Activated CD4-positive, alpha-beta memory T cell treated with anti-CD3 and anti-CD28 coated beads, Interleukin-2, amount 10 ng/mL, durations not matched to agents 7 days and 5 days (primary cell): ENCODE results near the gene ISOC2. TPM values are rescaled to one million over a fixed set of nuclear protein-coding genes. Genes with fewer than 3 reads are reported as not detected.
"Not testable (repeated sequence)": the region's sequence is repeated elsewhere in the genome, so short reads cannot be mapped to it uniquely, and the experiment has no call there.

Experiments used
- CTCF ChIA-PET: fragments of 350-600 bp; sonication (Branson Sonifier 250); formaldehyde crosslinking; loops from one replicate; lab custom pipeline; 2021; ENCODE audit warnings: antibody characterized with exemption, inconsistent platforms; lab: Charles Lee
- POLR2A ChIA-PET: fragments of 350-600 bp; sonication (Branson Sonifier 250); formaldehyde crosslinking; loops from one replicate; lab custom pipeline; 2021; ENCODE audit warnings: antibody characterized with exemption; lab: Charles Lee
- DNase-seq: peaks from one replicate; pipeline ENCODE4 v3.0.0-alpha.2; 2020
- H3K27ac Mint-ChIP-seq: one replicate; pipeline ENCODE4 v1.8.0; 2021; ENCODE audit warnings: mild to moderate bottlenecking, mixed read lengths
- H3K27me3 Mint-ChIP-seq: one replicate; pipeline ENCODE4 v1.8.0; 2021; ENCODE audit warnings: mixed read lengths
- H3K36me3 Mint-ChIP-seq: one replicate; pipeline ENCODE4 v1.8.0; 2021; ENCODE audit warnings: low read depth, mixed read lengths
- H3K4me1 Mint-ChIP-seq: one replicate; pipeline ENCODE4 v1.8.0; 2021; ENCODE audit warnings: mixed read lengths
- H3K4me3 Mint-ChIP-seq: one replicate; pipeline ENCODE4 v1.8.0; 2021; ENCODE audit warnings: mild to moderate bottlenecking, mixed read lengths
- H3K9me3 Mint-ChIP-seq: one replicate; pipeline ENCODE4 v1.8.0; 2021; ENCODE audit warnings: mixed read lengths
- total RNA-seq, 2 experiments: library from RNA; stranded (reverse); gene quantifications; one replicate each; pipeline ENCODE4 v1.2.3, GENCODE V29; 2021

Gene ISOC2
- 10 to 100 TPM; 14.5 to 16.7 TPM for total RNA-seq

- ChIA-PET POLR2A (interaction anchor here (0.6 to 1.0 kb wide), 7 partner anchors 15 to 208 kb away, joined by 3 to 7 read pairs (median 3); partner anchors contain the start of genes NAT14, UBE2S and ZNF628), CTCF (interaction anchor here (0.7 to 1.8 kb wide), 10 partner anchors 8 to 842 kb away, joined by 3 to 36 read pairs (median 4); partner anchors contain the start of genes KMT5C and ZNF628)
- H3K36me3 Mint-ChIP-seq = no peaks in the 10 kb centered on the region
- peak within 1 kb of the TSS; percentile 81 for H3K4me3 Mint-ChIP-seq
- H3K27me3 Mint-ChIP-seq = peaks cover 2% of the 10 kb centered on the region
- H3K4me1 Mint-ChIP-seq = peaks cover 23% of the 10 kb centered on the region
- DNase-seq = peak; percentile 100
- H3K9me3 Mint-ChIP-seq = no peaks in the 10 kb centered on the region
- H3K27ac Mint-ChIP-seq = peak within 1 kb of the TSS; percentile 44
These were observed at the start of gene ISOC2 for GRCh38 chr19:55461259-55461973. Gene ISOC2 (minus strand): TSS chr19:55461642. CDS start chr19:55456486, 5,156 bp downstream.

GRCh38 chr19:55508120-55508519, 46.7 kb upstream of the ISOC2 start:
- peaks cover 2% of the 10 kb centered on the region for H3K9me3 Mint-ChIP-seq
- ChIA-PET POLR2A (interaction anchor here (0.6 to 0.7 kb wide), 2 partner anchors 51 to 116 kb away, joined by 3 read pairs; partner anchors contain the start of gene ZNF784), CTCF (interaction anchor here (1.5 to 1.9 kb wide), 3 partner anchors 10 to 367 kb away, joined by 3 to 4 read pairs (median 4); no protein-coding TSS in a partner anchor)
- no peak for DNase-seq
- peaks cover 14% of the 10 kb centered on the region for H3K4me1 Mint-ChIP-seq
- H3K4me3 Mint-ChIP-seq = no peak overlapping the region
- peaks cover 6% of the 10 kb centered on the region for H3K36me3 Mint-ChIP-seq
- H3K27ac Mint-ChIP-seq = no peak overlapping the region
- peaks cover 28% of the 10 kb centered on the region for H3K27me3 Mint-ChIP-seq

- no peak for DNase-seq
- ChIA-PET POLR2A (interaction anchor here (0.6 kb wide), 1 partner anchor 246 kb away, joined by 3 read pairs; no protein-coding TSS in a partner anchor), CTCF (interaction anchor here (0.6 to 2.9 kb wide), 17 partner anchors 9 to 364 kb away, joined by 3 to 63 read pairs (median 8); partner anchors contain the start of genes DNAAF3, ISOC2, NAT14 and ZNF628)
- no peak overlapping the region for H3K27ac Mint-ChIP-seq
- H3K4me1 Mint-ChIP-seq = peaks cover 25% of the 10 kb centered on the region
- H3K27me3 Mint-ChIP-seq = peaks cover 16% of the 10 kb centered on the region
- no peak overlapping the region for H3K4me3 Mint-ChIP-seq
- H3K36me3 Mint-ChIP-seq = peaks cover 12% of the 10 kb centered on the region
- H3K9me3 Mint-ChIP-seq = peaks cover 3% of the 10 kb centered on the region
These were observed 43.5 kb upstream of the ISOC2 start for GRCh38 chr19:55504981-55505380.

- H3K9me3 Mint-ChIP-seq = peaks cover 3% of the 10 kb centered on the region
- POLR2A ChIA-PET = interaction anchor here (0.7 to 1.3 kb wide), 11 partner anchors 11 to 150 kb away, joined by 3 to 8 read pairs (median 4); partner anchors contain the start of genes FIZ1, NAT14, ZNF628 and ZNF784
These were observed 42.8 kb upstream of the ISOC2 start for GRCh38 chr19:55504252-55504603.

DNA sequence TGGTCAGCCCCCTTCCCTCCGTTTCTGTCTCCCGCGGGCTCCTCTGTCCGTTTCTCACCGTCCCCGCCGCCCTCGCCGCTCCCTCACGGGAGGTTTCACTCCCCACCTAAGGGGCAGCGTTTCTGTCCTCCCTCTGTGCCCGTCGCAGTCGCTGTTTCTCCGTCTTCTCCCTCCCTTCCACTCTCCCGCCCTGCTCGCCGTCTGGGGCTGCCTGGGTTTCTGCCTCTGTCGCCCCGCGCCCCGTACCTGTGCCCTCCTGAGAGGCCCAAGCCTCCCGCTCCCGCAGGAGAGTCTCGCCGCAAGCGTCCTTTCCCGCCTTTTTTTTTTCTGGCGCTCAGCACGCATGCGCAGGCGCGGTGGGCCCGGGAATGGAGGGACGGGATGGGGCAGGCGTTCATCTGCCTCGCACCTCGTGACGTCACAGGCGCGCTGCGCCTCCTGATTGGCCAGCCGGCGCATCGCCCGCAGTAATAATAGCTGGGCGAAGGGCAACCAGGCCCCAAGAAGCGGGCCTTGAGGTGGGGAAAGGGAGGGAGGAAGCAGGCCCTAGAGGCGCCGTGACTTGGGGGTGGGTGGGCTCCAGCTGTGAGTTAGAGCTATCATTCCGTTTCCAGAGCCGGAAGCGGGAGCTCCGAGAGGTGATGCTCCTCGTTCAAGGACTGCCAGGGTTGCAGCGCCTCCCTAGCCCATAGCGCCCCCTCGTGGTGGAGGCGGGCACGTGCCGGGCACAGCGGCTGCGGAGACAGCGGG, 42.2 kb upstream of the ISOC2 start:
- ChIA-PET CTCF (interaction anchor here (0.7 to 2.9 kb wide), 56 partner anchors 9 to 622 kb away, joined by 3 to 63 read pairs (median 5); partner anchors contain the start of genes DNAAF3, FIZ1, HSPBP1 and ISOC2), POLR2A (interaction anchor here (0.7 to 1.3 kb wide), 11 partner anchors 11 to 151 kb away, joined by 3 to 8 read pairs (median 4); partner anchors contain the start of genes FIZ1, NAT14, ZNF628 and ZNF784)
- peaks cover 3% of the 10 kb centered on the region for H3K9me3 Mint-ChIP-seq
- peak overlapping the region; percentile 72 for H3K4me3 Mint-ChIP-seq
- peaks cover 10% of the 10 kb centered on the region for H3K27me3 Mint-ChIP-seq
- peak; percentile 93 for DNase-seq
- peaks cover 28% of the 10 kb centered on the region for H3K4me1 Mint-ChIP-seq
- peaks cover 12% of the 10 kb centered on the region for H3K36me3 Mint-ChIP-seq
- peak overlapping the region; percentile 64 for H3K27ac Mint-ChIP-seq

More at GRCh38 chr19:55504252-55504603, 42.8 kb upstream of the ISOC2 start:
- CTCF ChIA-PET = interaction anchor here (0.6 to 2.9 kb wide), 55 partner anchors 8 to 623 kb away, joined by 3 to 63 read pairs (median 5); partner anchors contain the start of genes DNAAF3, FIZ1, HSPBP1 and ISOC2
- peaks cover 28% of the 10 kb centered on the region for H3K4me1 Mint-ChIP-seq
- no peak overlapping the region for H3K27ac Mint-ChIP-seq
- peaks cover 15% of the 10 kb centered on the region for H3K27me3 Mint-ChIP-seq
- peak overlapping the region; percentile 72 for H3K4me3 Mint-ChIP-seq
- no peak for DNase-seq
- peaks cover 12% of the 10 kb centered on the region for H3K36me3 Mint-ChIP-seq

GRCh38 chr19:55503157-55503501, 41.7 kb upstream of the ISOC2 start:
- H3K27me3 Mint-ChIP-seq = peaks cover 10% of the 10 kb centered on the region
- peaks cover 3% of the 10 kb centered on the region for H3K9me3 Mint-ChIP-seq
- CTCF ChIA-PET = interaction anchor here (0.7 to 2.9 kb wide), 35 partner anchors 8 to 415 kb away, joined by 3 to 63 read pairs (median 6); partner anchors contain the start of genes DNAAF3, ISOC2, NAT14 and SYT5
- peaks cover 12% of the 10 kb centered on the region for H3K36me3 Mint-ChIP-seq
- no peak overlapping the region for H3K27ac Mint-ChIP-seq
- H3K4me3 Mint-ChIP-seq = peak overlapping the region; percentile 72
- DNase-seq = no peak
- POLR2A ChIA-PET = interaction anchor here (1.2 to 1.3 kb wide), 3 partner anchors 26 to 122 kb away, joined by 4 to 8 read pairs (median 4); partner anchors contain the start of genes FIZ1, ZNF628 and ZNF784
- H3K4me1 Mint-ChIP-seq = peaks cover 28% of the 10 kb centered on the region

- DNase-seq = no peak
- Mint-ChIP-seq H3K9me3 (peaks cover 3% of the 10 kb centered on the region), H3K27me3 (peaks cover 4% of the 10 kb centered on the region), H3K27ac (no peak overlapping the region), H3K36me3 (peaks cover 12% of the 10 kb centered on the region), H3K4me1 (peaks cover 25% of the 10 kb centered on the region), H3K4me3 (no peak overlapping the region)
- POLR2A ChIA-PET = no interaction called here
- CTCF ChIA-PET = interaction anchor here (1.3 kb wide), 1 partner anchor 34 kb away, joined by 4 read pairs; no protein-coding TSS in a partner anchor
These were observed 40.9 kb upstream of the ISOC2 start for GRCh38 chr19:55502197-55502952.

- peaks cover 3% of the 10 kb centered on the region for H3K27me3 Mint-ChIP-seq
- H3K4me1 Mint-ChIP-seq = peaks cover 25% of the 10 kb centered on the region
- ChIA-PET CTCF (no interaction called here), POLR2A (no interaction called here)
- H3K4me3 Mint-ChIP-seq = no peak overlapping the region
- peaks cover 12% of the 10 kb centered on the region for H3K36me3 Mint-ChIP-seq
- H3K27ac Mint-ChIP-seq = no peak overlapping the region
- peaks cover 3% of the 10 kb centered on the region for H3K9me3 Mint-ChIP-seq
- no peak for DNase-seq
These were observed 39.0 kb upstream of the ISOC2 start for GRCh38 chr19:55500368-55500952.

GRCh38 chr19:55498246-55498840, 36.9 kb upstream of the ISOC2 start:
- Mint-ChIP-seq H3K27me3 (peaks cover 1% of the 10 kb centered on the region), H3K9me3 (peaks cover 3% of the 10 kb centered on the region), H3K36me3 (peaks cover 8% of the 10 kb centered on the region), H3K27ac (no peak overlapping the region), H3K4me3 (no peak overlapping the region), H3K4me1 (peaks cover 17% of the 10 kb centered on the region)
- POLR2A ChIA-PET = interaction anchor here (0.8 to 1.4 kb wide), 2 partner anchors 22 to 101 kb away, joined by 3 to 5 read pairs; partner anchors contain the start of genes FIZ1 and ZNF628
- CTCF ChIA-PET = interaction anchor here (0.8 to 1.6 kb wide), 5 partner anchors 10 to 357 kb away, joined by 3 to 4 read pairs (median 3); partner anchors contain the start of gene ZNF628
- DNase-seq = no peak

GRCh38 chr19:55497763-55498162, 36.3 kb upstream of the ISOC2 start:
- Mint-ChIP-seq H3K4me1 (peaks cover 13% of the 10 kb centered on the region), H3K36me3 (peaks cover 4% of the 10 kb centered on the region), H3K27me3 (peaks cover 4% of the 10 kb centered on the region), H3K9me3 (no peaks in the 10 kb centered on the region), H3K27ac (no peak overlapping the region), H3K4me3 (no peak overlapping the region)
- ChIA-PET POLR2A (interaction anchor here (0.8 kb wide), 1 partner anchor 101 kb away, joined by 3 read pairs; the partner anchor contains the start of gene FIZ1), CTCF (interaction anchor here (1.0 to 1.6 kb wide), 3 partner anchors 10 to 109 kb away, joined by 3 read pairs; partner anchors contain the start of gene ZNF628)
- DNase-seq = no peak

DNA sequence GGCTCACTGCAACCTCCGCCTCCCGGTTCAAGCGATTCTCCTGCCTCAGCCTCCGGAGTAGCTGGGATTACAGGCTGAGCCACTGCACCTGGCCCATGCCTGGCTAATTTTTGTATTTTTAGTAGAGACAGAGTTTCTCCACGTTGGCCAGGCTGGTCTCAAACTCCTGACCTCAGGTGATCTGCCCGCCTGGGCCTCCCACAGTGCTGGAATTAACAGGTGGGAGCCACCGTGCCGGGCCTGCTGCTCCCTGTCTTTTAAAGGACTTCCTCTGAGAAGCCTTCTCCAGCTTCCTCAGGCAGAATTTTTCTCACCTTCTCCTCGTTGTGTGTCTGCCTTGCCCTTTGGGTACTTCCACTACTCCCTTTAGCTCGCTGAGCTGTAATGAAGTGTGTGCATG, 35.4 kb upstream of the ISOC2 start:
- POLR2A ChIA-PET, DNase-seq, H3K9me3 Mint-ChIP-seq, H3K27ac Mint-ChIP-seq, H3K36me3 Mint-ChIP-seq, H3K4me1 Mint-ChIP-seq, H3K27me3 Mint-ChIP-seq, H3K4me3 Mint-ChIP-seq: not testable (repeated sequence)
- CTCF ChIA-PET = interaction anchor here (1.6 kb wide), 1 partner anchor 11 kb away, joined by 3 read pairs; no protein-coding TSS in a partner anchor
